CD4-positive, CD25-positive, alpha-beta regulatory T cell (primary cell): ENCODE results near the gene PNPLA8. TPM values are rescaled to one million over a fixed set of nuclear protein-coding genes. Genes with fewer than 3 reads are reported as not detected.
"Not testable (repeated sequence)": the region's sequence is repeated elsewhere in the genome, so short reads cannot be mapped to it uniquely, and the experiment has no call there.

Experiments
- ATAC-seq, 2 donors: fragments of 150-1000 bp; cut with Tn5 transposase; one replicate each; pipeline ENCODE4 v1.10.0; 2021; ENCODE audit warnings: low read depth in 2 of 2, moderate number of reproducible peaks in 2 of 2, moderate library complexity in 1 of 2
- DNase-seq, 3 donors: peaks; one replicate each; pipeline versions ENCODE4 v3.0.0 to v3.0.0-alpha.2; 2012 to 2022; ENCODE audit warnings: mixed read lengths in 1 of 3
- H3K27ac ChIP-seq: one replicate; pipeline ENCODE4 v1.7.0; 2013; ENCODE audit warnings: mild to moderate bottlenecking, low read length; ENCODE audit not compliant: insufficient read depth, poor library complexity, severe bottlenecking
- H3K27me3 ChIP-seq: one replicate; pipeline ENCODE4 v1.7.0; 2013; ENCODE audit warnings: low read length; ENCODE audit not compliant: control insufficient read depth, insufficient read depth
- H3K36me3 ChIP-seq: one replicate; pipeline ENCODE4 v1.7.0; 2013; ENCODE audit warnings: mild to moderate bottlenecking, low read length, moderate library complexity; ENCODE audit not compliant: control insufficient read depth, insufficient read depth
- H3K4me1 ChIP-seq: 2 replicates; pipeline ENCODE4 v1.7.0; 2013; ENCODE audit warnings: mild to moderate bottlenecking, low read length; ENCODE audit not compliant: insufficient read depth, control insufficient read depth, poor library complexity, severe bottlenecking
- H3K4me3 ChIP-seq: one replicate; pipeline ENCODE4 v1.7.0; 2013; ENCODE audit warnings: low read depth, mild to moderate bottlenecking, low read length, moderate library complexity
- H3K9me3 ChIP-seq, 2 experiments: 1 replicate in 1 of 2; 2 replicates in 1 of 2; pipeline ENCODE4 v1.7.0; 2013; ENCODE audit warnings: low read length in 2 of 2, mild to moderate bottlenecking in 1 of 2, moderate library complexity in 1 of 2; ENCODE audit not compliant: control insufficient read depth in 2 of 2
- H3K27ac Mint-ChIP-seq, 3 donors: one replicate each; pipeline ENCODE4 v1.8.0; 2020 to 2022; ENCODE audit warnings: mild to moderate bottlenecking in 3 of 3, mixed read lengths in 3 of 3, moderate library complexity in 2 of 3
- H3K27me3 Mint-ChIP-seq: one replicate; pipeline ENCODE4 v1.8.0; 2022; ENCODE audit warnings: mild to moderate bottlenecking, mixed read lengths
- H3K36me3 Mint-ChIP-seq: one replicate; pipeline ENCODE4 v1.8.0; 2020; ENCODE audit warnings: mixed read lengths
- H3K4me1 Mint-ChIP-seq, 4 donors: one replicate each; pipeline ENCODE4 v1.8.0; 2020 to 2022; ENCODE audit warnings: mixed read lengths in 4 of 4, mild to moderate bottlenecking in 1 of 4
- H3K4me3 Mint-ChIP-seq, 4 donors: one replicate each; pipeline ENCODE4 v1.8.0; 2020 to 2022; ENCODE audit warnings: mild to moderate bottlenecking in 4 of 4, mixed read lengths in 4 of 4, moderate library complexity in 3 of 4
- H3K9me3 Mint-ChIP-seq, 7 donors: one replicate each; pipeline ENCODE4 v1.8.0; 2020 to 2022; ENCODE audit warnings: mixed read lengths in 7 of 7, mild to moderate bottlenecking in 3 of 7, moderate library complexity in 2 of 7
- polyA plus RNA-seq, 4 donors: library from polyadenylated mRNA; unstranded; fragments of 300-500 nt; fragmentation: Illumina TruSeq; gene quantifications; one replicate each; pipeline ENCODE4 v1.2.3, GENCODE V29; 2021
- total RNA-seq: library from RNA; stranded (reverse); gene quantifications from one replicate; pipeline ENCODE4 v1.2.3, GENCODE V29; 2022

Gene PNPLA8
- total and polyA plus RNA-seq, 5 donors from 2014 or later: 23.3 to 62.5 (median 32.3) TPM

- Histone ChIP-seq H3K27ac (no peak overlapping the region), H3K4me3 (no peak overlapping the region), H3K36me3 (peaks cover 20% of the 10 kb centered on the region), H3K4me1 (peaks cover 27% of the 10 kb centered on the region), H3K9me3 (no peaks in the 10 kb centered on the region), H3K27me3 (no peaks in the 10 kb centered on the region)
- H3K9me3 Mint-ChIP-seq: peaks cover 0 to 12% (median 0%) of the 10 kb centered on the region in 7 donors
- no peak for DNase-seq
- peaks cover 9 to 43% (median 27%) of the 10 kb centered on the region in 4 donors for H3K4me1 Mint-ChIP-seq
- peaks cover 22% of the 10 kb centered on the region for H3K36me3 Mint-ChIP-seq
- ATAC-seq: no peak
- H3K4me3 Mint-ChIP-seq: peak overlapping the region in 1 of 4 donors; percentile 44
- H3K27ac Mint-ChIP-seq: peak overlapping the region in 1 of 3 donors; percentile 87
- peaks cover 7% of the 10 kb centered on the region for H3K27me3 Mint-ChIP-seq
These were observed 40.1 kb upstream of the PNPLA8 start for GRCh38 chr7:108565987-108566386.

- DNase-seq (no peak), ATAC-seq (no peak)
- H3K4me3 ChIP-seq: no peak overlapping the region
- H3K27ac ChIP-seq: no peak overlapping the region
- H3K36me3 ChIP-seq: peaks cover 17% of the 10 kb centered on the region
- Mint-ChIP-seq H3K27ac (no peak overlapping the region), H3K27me3 (no peaks in the 10 kb centered on the region), H3K4me1 (peaks cover 2 to 18% (median 9%) of the 10 kb centered on the region in 4 donors), H3K9me3 (peaks cover 0 to 41% (median 11%) of the 10 kb centered on the region in 7 donors), H3K4me3 (peak overlapping the region in 1 of 4 donors; percentile 31), H3K36me3 (peaks cover 37% of the 10 kb centered on the region)
- H3K4me1 ChIP-seq: no peaks in the 10 kb centered on the region
- no peaks in the 10 kb centered on the region for H3K27me3 ChIP-seq
- peaks cover 21 to 22% of the 10 kb centered on the region in 2 experiments for H3K9me3 ChIP-seq
These were observed 35.2 kb upstream of the PNPLA8 start for GRCh38 chr7:108561047-108561619.

- ATAC-seq: no peak
- Histone ChIP-seq H3K4me3 (no peak overlapping the region), H3K27ac (no peak overlapping the region), H3K4me1 (no peaks in the 10 kb centered on the region), H3K9me3 (peaks cover 21 to 22% of the 10 kb centered on the region in 2 experiments), H3K27me3 (no peaks in the 10 kb centered on the region), H3K36me3 (peaks cover 2% of the 10 kb centered on the region)
- Mint-ChIP-seq H3K36me3 (peaks cover 24% of the 10 kb centered on the region), H3K27me3 (no peaks in the 10 kb centered on the region), H3K27ac (no peak overlapping the region), H3K4me3 (no peak overlapping the region), H3K4me1 (peaks cover 2 to 17% (median 4%) of the 10 kb centered on the region in 4 donors), H3K9me3 (peaks cover 0 to 39% (median 11%) of the 10 kb centered on the region in 7 donors)
- no peak for DNase-seq
These were observed 33.3 kb upstream of the PNPLA8 start for GRCh38 chr7:108559253-108559652.

- Mint-ChIP-seq H3K27me3 (no peaks in the 10 kb centered on the region), H3K36me3 (peaks cover 23% of the 10 kb centered on the region), H3K4me3 (no peak overlapping the region), H3K9me3 (peaks cover 0 to 39% (median 11%) of the 10 kb centered on the region in 7 donors), H3K4me1 (peaks cover 2 to 9% (median 4%) of the 10 kb centered on the region in 4 donors), H3K27ac (no peak overlapping the region)
- no peak for ATAC-seq
- Histone ChIP-seq H3K9me3 (peaks cover 22 to 23% of the 10 kb centered on the region in 2 experiments), H3K27me3 (no peaks in the 10 kb centered on the region), H3K27ac (no peak overlapping the region), H3K4me3 (no peak overlapping the region), H3K36me3 (no peaks in the 10 kb centered on the region), H3K4me1 (no peaks in the 10 kb centered on the region)
- DNase-seq: no peak
These were observed 31.7 kb upstream of the PNPLA8 start for GRCh38 chr7:108557617-108558016.

- peaks cover 23% of the 10 kb centered on the region for H3K36me3 Mint-ChIP-seq
These were observed 31.3 kb upstream of the PNPLA8 start for GRCh38 chr7:108557191-108557590.

GRCh38 chr7:108556665-108557064 lies 30.7 kb upstream of the PNPLA8 start:
- not testable (repeated sequence) for H3K27ac Mint-ChIP-seq, H3K4me3 Mint-ChIP-seq, DNase-seq, H3K27me3 Mint-ChIP-seq, H3K27ac ChIP-seq, H3K4me1 ChIP-seq, H3K4me1 Mint-ChIP-seq, H3K4me3 ChIP-seq, H3K36me3 ChIP-seq, ATAC-seq, H3K27me3 ChIP-seq
- H3K9me3 ChIP-seq: peaks cover 22 to 23% of the 10 kb centered on the region in 2 experiments
- peaks cover 0 to 38% (median 11%) of the 10 kb centered on the region in 7 donors for H3K9me3 Mint-ChIP-seq
- peaks cover 22% of the 10 kb centered on the region for H3K36me3 Mint-ChIP-seq

More at GRCh38 chr7:108557191-108557590, 31.3 kb upstream of the PNPLA8 start:
- H3K9me3 Mint-ChIP-seq: peaks cover 0 to 39% (median 11%) of the 10 kb centered on the region in 7 donors
- Histone ChIP-seq H3K4me1 (no peaks in the 10 kb centered on the region), H3K27me3 (no peaks in the 10 kb centered on the region), H3K4me3 (no peak overlapping the region), H3K27ac (no peak overlapping the region), H3K36me3 (no peaks in the 10 kb centered on the region), H3K9me3 (peaks cover 22 to 23% of the 10 kb centered on the region in 2 experiments)
- H3K4me3 Mint-ChIP-seq: no peak overlapping the region
- ATAC-seq (no peak), DNase-seq (no peak)
- no peak overlapping the region for H3K27ac Mint-ChIP-seq
- H3K4me1 Mint-ChIP-seq: peaks cover 2 to 9% (median 4%) of the 10 kb centered on the region in 4 donors
- no peaks in the 10 kb centered on the region for H3K27me3 Mint-ChIP-seq

- H3K4me3 Mint-ChIP-seq, ATAC-seq, H3K4me1 Mint-ChIP-seq, H3K36me3 Mint-ChIP-seq, H3K27me3 Mint-ChIP-seq, H3K36me3 ChIP-seq, H3K27me3 ChIP-seq, H3K27ac ChIP-seq, DNase-seq, H3K9me3 Mint-ChIP-seq, H3K4me3 ChIP-seq, H3K9me3 ChIP-seq, H3K4me1 ChIP-seq: not testable (repeated sequence)
- peak overlapping the region in 1 of 3 donors; percentile 7 for H3K27ac Mint-ChIP-seq
These were observed 22.4 kb upstream of the PNPLA8 start for GRCh38 chr7:108548141-108548896.
